Measurements from ENCODE around the gene CRISP2.
A peak's percentile ranks its signal among the peaks of the same experiment; 100 is the strongest.
"Not testable (repeated sequence)": the region's sequence is repeated elsewhere in the genome, so short reads cannot be mapped to it uniquely, and the experiment has no call there.

The CRISP2 gene, protein sequence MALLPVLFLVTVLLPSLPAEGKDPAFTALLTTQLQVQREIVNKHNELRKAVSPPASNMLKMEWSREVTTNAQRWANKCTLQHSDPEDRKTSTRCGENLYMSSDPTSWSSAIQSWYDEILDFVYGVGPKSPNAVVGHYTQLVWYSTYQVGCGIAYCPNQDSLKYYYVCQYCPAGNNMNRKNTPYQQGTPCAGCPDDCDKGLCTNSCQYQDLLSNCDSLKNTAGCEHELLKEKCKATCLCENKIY

DNA sequence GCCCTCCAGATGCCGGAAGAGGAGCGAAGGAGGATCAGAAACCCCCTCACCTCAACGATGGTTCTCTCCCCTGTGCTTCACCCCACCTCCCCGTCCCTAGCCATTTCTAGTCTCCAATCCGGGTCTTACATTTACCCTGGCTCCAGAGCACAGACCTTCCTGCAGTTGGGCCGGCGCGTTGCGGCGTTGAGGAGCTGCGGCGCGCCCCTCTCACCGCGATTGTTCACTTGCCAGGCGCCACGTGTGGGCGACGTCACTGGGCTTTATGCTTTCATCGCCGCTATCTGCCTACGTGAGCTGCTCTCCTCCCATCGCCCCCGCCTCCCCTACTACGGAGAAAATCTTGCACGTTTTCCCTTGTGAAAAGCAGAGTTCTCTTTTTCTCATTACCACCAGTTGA, at the start of gene CRISP2:
Gene CRISP2 (minus strand): TSS at position 198 of the 400 bp plus-strand sequence. CDS start 4,347 bp downstream, outside the sequence.
- Histone ChIP-seq H3K4me3 (ENCODE audit: low read depth, low read length) (peak within 1 kb of the TSS; percentile 30), H3K9me3 (ENCODE audit: control insufficient read depth, insufficient read depth, low read length) (no peaks in the 10 kb centered on the region)

DNA sequence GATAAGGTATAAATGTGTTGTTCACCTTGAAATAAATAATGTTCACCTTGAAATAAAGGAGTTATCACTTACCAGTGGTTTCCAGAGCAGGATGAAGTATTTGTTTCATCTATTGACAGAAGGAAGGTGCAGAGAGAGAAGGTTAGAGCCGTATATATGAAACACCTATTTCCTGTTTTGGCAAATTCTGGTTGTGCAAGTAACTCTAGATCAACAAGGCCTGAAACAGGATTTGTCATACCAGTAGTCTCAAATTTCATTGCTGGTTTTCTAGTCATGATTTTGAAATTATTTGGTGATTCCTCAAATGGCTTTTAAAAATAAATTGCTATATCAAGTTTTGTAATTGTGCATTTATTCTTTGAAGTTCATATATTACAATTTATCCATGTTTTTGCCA, 30.9 kb upstream of the CRISP2 start, which contains the start of gene CRISP3:
Gene CRISP3 (minus strand): TSS at position 130 of the 400 bp plus-strand sequence. CDS start 21 bp downstream, at position 109.
- H3K36me3 ChIP-seq (ENCODE audit: control insufficient read depth, insufficient read depth, low read length) = no peaks in the 10 kb centered on the region
- no peak within 1 kb of the TSS for H3K4me3 ChIP-seq (ENCODE audit: low read depth, low read length)
- H3K9me3 ChIP-seq (ENCODE audit: control insufficient read depth, insufficient read depth, low read length) = no peaks in the 10 kb centered on the region
- no peaks in the 10 kb centered on the region for H3K27me3 ChIP-seq (ENCODE audit: control insufficient read depth, insufficient read depth, low read length)
- H3K4me1 ChIP-seq (ENCODE audit: control insufficient read depth, insufficient read depth, low read length) = no peaks in the 10 kb centered on the region
- H3K9ac ChIP-seq (ENCODE audit: low read depth, low read length) = no peak within 1 kb of the TSS

More for the DNA sequence above, at the start of gene CRISP2:
- peak within 1 kb of the TSS; percentile 39 for H3K9ac ChIP-seq (ENCODE audit: low read depth, low read length)
- no peaks in the 10 kb centered on the region for H3K4me1 ChIP-seq (ENCODE audit: control insufficient read depth, insufficient read depth, low read length)
- H3K27me3 ChIP-seq (ENCODE audit: control insufficient read depth, insufficient read depth, low read length) = peaks cover 6% of the 10 kb centered on the region
- H3K36me3 ChIP-seq (ENCODE audit: control insufficient read depth, insufficient read depth, low read length) = no peaks in the 10 kb centered on the region

DNA sequence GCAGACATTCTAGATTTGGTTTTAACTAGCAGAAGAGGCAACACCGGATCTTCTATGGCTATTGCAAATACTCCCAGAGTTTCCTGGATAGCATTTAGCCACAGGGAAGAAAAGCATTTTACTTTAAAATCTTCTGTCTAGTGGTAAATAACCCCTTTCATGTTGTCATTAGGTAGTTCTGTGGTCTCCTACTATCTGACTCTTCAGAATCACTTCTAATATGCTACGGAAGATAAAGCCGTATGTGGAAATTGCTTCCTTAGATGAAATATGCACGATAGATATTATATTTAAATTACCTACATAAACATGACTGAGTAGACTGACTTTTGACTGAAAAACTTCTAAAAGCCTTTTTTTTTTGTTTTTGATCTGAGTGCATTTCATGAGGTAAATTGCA, 30.1 kb upstream of the CRISP2 start:
- Histone ChIP-seq H3K4me1 (ENCODE audit: control insufficient read depth, insufficient read depth, low read length) (no peaks in the 10 kb centered on the region), H3K36me3 (ENCODE audit: control insufficient read depth, insufficient read depth, low read length) (no peaks in the 10 kb centered on the region), H3K9ac (ENCODE audit: low read depth, low read length) (no peak overlapping the region), H3K9me3 (ENCODE audit: control insufficient read depth, insufficient read depth, low read length) (no peaks in the 10 kb centered on the region), H3K4me3 (ENCODE audit: low read depth, low read length) (no peak overlapping the region), H3K27me3 (ENCODE audit: control insufficient read depth, insufficient read depth, low read length) (no peaks in the 10 kb centered on the region)

DNA sequence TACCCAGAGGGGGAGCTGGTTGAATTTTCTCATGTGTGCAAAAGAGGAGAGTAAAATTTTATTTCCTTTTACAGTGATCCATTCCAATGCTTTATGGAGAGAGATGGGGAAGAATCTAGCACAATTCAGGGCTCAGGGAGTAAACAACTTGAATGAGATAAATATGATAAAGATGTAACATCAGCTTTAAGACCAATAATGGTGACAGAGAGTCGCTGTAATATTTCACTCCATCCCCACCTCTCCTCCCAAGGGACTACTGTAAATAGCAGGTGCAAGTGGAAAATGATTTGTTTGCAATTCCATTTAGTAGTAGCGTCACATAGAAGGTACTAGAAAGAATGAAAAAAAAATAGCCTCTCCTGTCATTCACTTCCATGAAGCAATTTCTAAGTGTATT, 26.1 kb upstream of the CRISP2 start:
- H3K9ac ChIP-seq (ENCODE audit: low read depth, low read length) = no peak overlapping the region
- no peaks in the 10 kb centered on the region for H3K4me1 ChIP-seq (ENCODE audit: control insufficient read depth, insufficient read depth, low read length)

DNA sequence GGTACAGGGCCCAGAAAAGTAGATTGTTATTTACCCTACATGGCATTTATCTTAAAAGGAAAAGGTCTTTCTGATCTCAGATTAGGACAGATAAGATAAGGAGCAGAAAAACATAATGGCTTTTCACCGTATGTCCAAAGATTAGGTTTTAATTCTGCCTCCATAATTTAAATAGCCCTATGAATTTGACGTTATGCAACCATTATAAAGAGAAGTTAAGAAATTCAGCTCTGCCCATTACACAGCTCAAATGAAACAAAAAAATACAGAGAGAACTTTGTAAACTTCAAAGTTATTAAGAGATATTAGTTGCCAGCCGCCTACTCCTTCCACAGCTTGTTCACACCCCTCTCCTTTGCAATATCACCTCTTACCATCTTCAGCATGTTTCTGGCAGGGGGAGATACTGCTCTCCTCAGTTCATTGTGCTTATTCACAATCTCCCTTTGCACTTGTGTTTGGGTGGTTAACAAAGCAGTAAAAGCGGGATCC, 22.7 kb upstream of the CRISP2 start:
- no peaks in the 10 kb centered on the region for H3K9me3 ChIP-seq (ENCODE audit: control insufficient read depth, insufficient read depth, low read length)
- no peaks in the 10 kb centered on the region for H3K36me3 ChIP-seq (ENCODE audit: control insufficient read depth, insufficient read depth, low read length)
- no peak overlapping the region for H3K4me3 ChIP-seq (ENCODE audit: low read depth, low read length)
- no peaks in the 10 kb centered on the region for H3K27me3 ChIP-seq (ENCODE audit: control insufficient read depth, insufficient read depth, low read length)
- H3K9ac ChIP-seq (ENCODE audit: low read depth, low read length) = no peak overlapping the region
- no peaks in the 10 kb centered on the region for H3K4me1 ChIP-seq (ENCODE audit: control insufficient read depth, insufficient read depth, low read length)

More for the DNA sequence above, 26.1 kb upstream of the CRISP2 start:
- Histone ChIP-seq H3K9me3 (ENCODE audit: control insufficient read depth, insufficient read depth, low read length) (no peaks in the 10 kb centered on the region), H3K27me3 (ENCODE audit: control insufficient read depth, insufficient read depth, low read length) (no peaks in the 10 kb centered on the region), H3K36me3 (ENCODE audit: control insufficient read depth, insufficient read depth, low read length) (no peaks in the 10 kb centered on the region), H3K4me3 (ENCODE audit: low read depth, low read length) (no peak overlapping the region)

DNA sequence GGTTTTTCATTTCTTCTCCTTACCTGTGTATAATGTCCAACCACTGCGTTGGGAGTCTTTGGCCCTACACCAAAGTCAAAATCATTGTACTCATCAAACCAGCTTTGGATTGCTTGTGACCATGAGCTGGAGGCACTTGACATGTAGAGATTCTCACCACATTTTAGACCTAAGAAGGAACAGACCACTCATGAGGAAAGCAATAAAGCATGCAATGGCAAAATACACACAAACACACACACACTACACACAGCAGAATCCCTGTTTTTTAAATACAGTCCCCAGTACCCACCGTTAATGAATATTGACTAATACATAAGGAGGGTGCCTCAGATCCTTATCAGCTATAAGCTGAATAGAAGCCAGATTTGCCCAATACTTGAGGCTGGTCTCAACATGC, 20.3 kb upstream of the CRISP2 start:
- H3K9ac ChIP-seq (ENCODE audit: low read depth, low read length) = no peak overlapping the region
- H3K4me3 ChIP-seq (ENCODE audit: low read depth, low read length) = no peak overlapping the region
- H3K27me3 ChIP-seq (ENCODE audit: control insufficient read depth, insufficient read depth, low read length) = no peaks in the 10 kb centered on the region
- H3K36me3 ChIP-seq (ENCODE audit: control insufficient read depth, insufficient read depth, low read length) = no peaks in the 10 kb centered on the region
- no peaks in the 10 kb centered on the region for H3K9me3 ChIP-seq (ENCODE audit: control insufficient read depth, insufficient read depth, low read length)
- no peaks in the 10 kb centered on the region for H3K4me1 ChIP-seq (ENCODE audit: control insufficient read depth, insufficient read depth, low read length)

DNA sequence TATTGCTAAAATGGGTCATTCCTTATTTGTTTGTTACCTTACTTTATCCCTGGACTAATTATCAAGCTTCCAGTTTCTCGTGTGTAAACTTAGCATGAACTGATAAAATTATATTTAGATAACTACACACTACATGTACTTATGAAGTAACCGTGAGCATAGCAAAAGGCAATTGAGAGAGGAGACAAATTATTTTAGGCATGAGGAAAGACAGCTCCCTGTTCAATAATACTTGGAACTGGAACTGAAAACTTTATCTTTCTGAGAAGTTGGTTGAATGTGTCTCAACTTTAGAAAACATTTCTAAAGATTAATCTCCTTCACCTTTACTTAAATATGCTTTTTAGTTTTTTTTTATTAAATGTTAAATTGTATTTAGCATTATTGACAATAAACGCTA, 19.4 kb upstream of the CRISP2 start:
- Histone ChIP-seq H3K36me3 (ENCODE audit: control insufficient read depth, insufficient read depth, low read length) (no peaks in the 10 kb centered on the region), H3K9me3 (ENCODE audit: control insufficient read depth, insufficient read depth, low read length) (no peaks in the 10 kb centered on the region), H3K9ac (ENCODE audit: low read depth, low read length) (no peak overlapping the region), H3K27me3 (ENCODE audit: control insufficient read depth, insufficient read depth, low read length) (no peaks in the 10 kb centered on the region), H3K4me1 (ENCODE audit: control insufficient read depth, insufficient read depth, low read length) (no peaks in the 10 kb centered on the region), H3K4me3 (ENCODE audit: low read depth, low read length) (no peak overlapping the region)

DNA sequence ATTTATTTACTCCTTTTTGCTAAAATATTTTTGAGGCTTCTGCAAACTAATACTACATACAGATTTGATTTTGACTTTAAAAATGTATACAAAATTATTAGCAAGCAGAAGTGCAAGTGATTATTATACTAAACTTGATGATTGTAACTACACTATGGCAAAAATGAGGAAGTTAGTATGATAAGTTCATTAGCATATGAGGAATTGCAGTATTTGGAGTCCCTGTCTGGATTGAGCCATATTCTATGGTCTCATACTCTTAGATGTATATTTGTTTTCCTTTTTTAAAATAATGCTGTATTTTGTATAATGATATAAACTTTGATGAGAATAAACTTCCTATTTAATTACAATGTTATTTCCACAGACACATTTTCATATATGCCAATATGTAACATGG, 16.9 kb upstream of the CRISP2 start:
- Histone ChIP-seq H3K27me3 (ENCODE audit: control insufficient read depth, insufficient read depth, low read length) (no peaks in the 10 kb centered on the region), H3K9ac (ENCODE audit: low read depth, low read length) (no peak overlapping the region), H3K36me3 (ENCODE audit: control insufficient read depth, insufficient read depth, low read length) (no peaks in the 10 kb centered on the region), H3K9me3 (ENCODE audit: control insufficient read depth, insufficient read depth, low read length) (no peaks in the 10 kb centered on the region), H3K4me1 (ENCODE audit: control insufficient read depth, insufficient read depth, low read length) (no peaks in the 10 kb centered on the region), H3K4me3 (ENCODE audit: low read depth, low read length) (no peak overlapping the region)

DNA sequence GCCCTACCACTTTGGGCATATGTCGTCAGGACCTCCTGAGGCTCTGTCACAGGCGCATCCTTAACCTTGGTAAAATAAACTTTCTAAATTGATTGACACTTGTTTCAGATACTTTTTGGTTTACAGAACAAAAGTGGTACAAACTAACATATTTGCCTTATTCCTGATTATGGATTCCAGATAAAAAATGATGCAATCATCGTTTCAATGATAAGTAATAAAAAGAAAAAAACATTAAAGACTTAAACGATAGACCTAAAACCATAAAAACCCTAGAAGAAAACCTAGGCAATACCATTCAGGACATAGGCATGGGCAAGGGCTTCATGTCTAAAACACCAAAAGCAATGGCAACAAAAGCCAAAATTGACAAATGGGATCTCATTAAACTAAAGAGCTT, 10.6 kb upstream of the CRISP2 start:
- H3K4me1 ChIP-seq (ENCODE audit: control insufficient read depth, insufficient read depth, low read length); H3K27me3 ChIP-seq (ENCODE audit: control insufficient read depth, insufficient read depth, low read length); H3K36me3 ChIP-seq (ENCODE audit: control insufficient read depth, insufficient read depth, low read length); H3K4me3 ChIP-seq (ENCODE audit: low read depth, low read length); H3K9ac ChIP-seq (ENCODE audit: low read depth, low read length); H3K9me3 ChIP-seq (ENCODE audit: control insufficient read depth, insufficient read depth, low read length): not testable (repeated sequence)

DNA sequence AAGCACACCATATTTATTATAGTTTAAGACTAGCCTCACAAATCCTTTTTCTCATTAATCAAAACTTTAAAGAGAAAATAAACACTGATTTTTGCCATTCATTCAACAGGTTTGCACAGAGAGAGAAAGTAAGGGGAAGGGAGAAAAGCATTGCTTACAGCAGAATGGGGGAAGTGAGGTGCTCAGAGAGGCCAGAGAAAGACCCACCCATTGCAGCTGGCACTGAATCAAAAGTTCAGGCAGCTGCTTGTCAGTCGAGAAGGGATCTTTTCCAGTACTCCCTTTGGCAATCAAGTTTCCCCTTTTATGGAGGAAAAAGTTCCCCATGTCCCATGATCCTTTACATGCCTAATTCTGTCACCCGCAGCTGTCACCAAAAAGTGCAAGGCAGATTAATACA, 8.0 kb upstream of the CRISP2 start:
- Histone ChIP-seq H3K27me3 (ENCODE audit: control insufficient read depth, insufficient read depth, low read length) (no peaks in the 10 kb centered on the region), H3K9me3 (ENCODE audit: control insufficient read depth, insufficient read depth, low read length) (peaks cover 2% of the 10 kb centered on the region), H3K4me3 (ENCODE audit: low read depth, low read length) (no peak overlapping the region), H3K9ac (ENCODE audit: low read depth, low read length) (no peak overlapping the region), H3K4me1 (ENCODE audit: control insufficient read depth, insufficient read depth, low read length) (no peaks in the 10 kb centered on the region), H3K36me3 (ENCODE audit: control insufficient read depth, insufficient read depth, low read length) (no peaks in the 10 kb centered on the region)

DNA sequence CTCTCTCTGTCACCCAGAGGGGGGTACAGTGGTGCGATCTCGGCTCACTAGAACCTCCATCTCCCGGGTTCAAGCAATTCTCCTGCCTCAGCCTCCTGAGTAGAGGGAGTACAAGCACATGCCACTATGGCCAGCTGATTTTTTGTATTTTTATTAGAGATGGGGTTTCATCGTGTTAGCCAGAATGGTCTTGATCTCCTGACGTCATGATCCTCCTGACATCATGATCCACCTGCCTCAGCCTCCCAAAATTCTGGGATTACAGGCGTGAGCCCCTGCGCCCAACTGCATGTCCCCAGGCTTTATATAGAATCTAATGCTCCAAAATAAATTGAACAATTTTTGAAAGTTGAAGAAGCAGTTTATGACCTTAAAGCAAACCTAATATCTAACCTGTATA, 7.0 kb upstream of the CRISP2 start:
- H3K27me3 ChIP-seq (ENCODE audit: control insufficient read depth, insufficient read depth, low read length) = no peaks in the 10 kb centered on the region
- H3K9ac ChIP-seq (ENCODE audit: low read depth, low read length) = no peak overlapping the region
- peaks cover 2% of the 10 kb centered on the region for H3K9me3 ChIP-seq (ENCODE audit: control insufficient read depth, insufficient read depth, low read length)
- no peaks in the 10 kb centered on the region for H3K4me1 ChIP-seq (ENCODE audit: control insufficient read depth, insufficient read depth, low read length)
- no peaks in the 10 kb centered on the region for H3K36me3 ChIP-seq (ENCODE audit: control insufficient read depth, insufficient read depth, low read length)
- H3K4me3 ChIP-seq (ENCODE audit: low read depth, low read length) = no peak overlapping the region

DNA sequence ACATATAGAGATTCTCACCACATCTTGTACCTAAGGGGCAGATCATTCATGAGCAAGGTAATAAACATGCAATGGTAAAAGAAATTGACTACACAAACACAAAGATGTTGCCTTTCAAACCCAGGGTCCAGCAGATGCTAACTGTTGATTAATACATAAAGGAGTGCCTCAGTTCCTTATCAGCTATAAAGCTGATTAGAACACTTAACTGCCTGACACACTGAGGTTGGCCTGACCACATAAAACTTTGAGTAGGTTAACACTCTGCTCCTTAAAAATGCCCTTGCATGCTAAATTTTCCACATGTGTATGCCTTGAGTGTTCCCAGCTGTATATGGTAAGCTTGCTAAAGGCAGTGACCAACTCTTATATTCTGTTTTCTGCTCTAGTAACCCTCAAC, 14.9 kb downstream of the CRISP2 start:
- Histone ChIP-seq H3K27me3 (ENCODE audit: control insufficient read depth, insufficient read depth, low read length) (no peaks in the 10 kb centered on the region), H3K36me3 (ENCODE audit: control insufficient read depth, insufficient read depth, low read length) (no peaks in the 10 kb centered on the region), H3K9ac (ENCODE audit: low read depth, low read length) (no peak overlapping the region), H3K9me3 (ENCODE audit: control insufficient read depth, insufficient read depth, low read length) (no peaks in the 10 kb centered on the region), H3K4me1 (ENCODE audit: control insufficient read depth, insufficient read depth, low read length) (no peaks in the 10 kb centered on the region), H3K4me3 (ENCODE audit: low read depth, low read length) (no peak overlapping the region)
